GM23248 (cell line): Measurements from ENCODE around the gene ZC3H4.

Experiments used
- EZH2 ChIP-seq: fragments of 200-600 bp; sonication (generic); IDR thresholded peaks from 2 replicates; pipeline ENCODE4 v1.6.1; 2018; ENCODE audit warnings: antibody characterized with exemption, mild to moderate bottlenecking; ENCODE audit not compliant: insufficient read depth, poor library complexity, severe bottlenecking
- EZH2phosphoT487 ChIP-seq: fragments of 200-600 bp; sonication (generic); IDR thresholded peaks from 2 replicates; pipeline ENCODE4 v1.6.1; 2018; ENCODE audit warnings: antibody characterized with exemption, moderate library complexity, mild to moderate bottlenecking, low read depth; ENCODE audit not compliant: insufficient read depth

- no peak for TF ChIP-seq EZH2
- TF ChIP-seq EZH2phosphoT487, result no peak
Observed at GRCh38 chr19:47112166-47112996, 1.2 kb downstream of the ZC3H4 start.
